Sigmoid colon (tissue), 4 donors: ENCODE results near the gene OPN3.

Experiments used
- CTCF ChIP-seq, 4 experiments: fragments of 450-650 bp in 3 of 4; fragments of 200-600 bp in 1 of 4; IDR thresholded peaks; one replicate each; pipeline ENCODE4 v1.5.1; 2016 to 2019; ENCODE audit warnings: antibody characterized with exemption in 4 of 4, mild to moderate bottlenecking in 3 of 4, moderate library complexity in 2 of 4
- EP300 ChIP-seq, 4 donors: sonication (generic); formaldehyde crosslinking; IDR thresholded peaks; one replicate each; pipeline ENCODE4 v1.6.1; 2017; ENCODE audit warnings: antibody characterized with exemption in 4 of 4
- POLR2A ChIP-seq, 2 donors: fragments of 450-650 bp; IDR thresholded peaks; one replicate each; pipeline ENCODE4 v1.6.1; 2016; ENCODE audit warnings: antibody characterized with exemption in 2 of 2, mild to moderate bottlenecking in 2 of 2, moderate library complexity in 2 of 2
- POLR2AphosphoS5 ChIP-seq, 4 donors: sonication (generic); formaldehyde crosslinking; IDR thresholded peaks; one replicate each; pipeline ENCODE4 v1.6.1; 2017; ENCODE audit warnings: antibody characterized with exemption in 4 of 4

GRCh38 chr1:241660424-241660972, 20.3 kb upstream of the OPN3 start:
- TF ChIP-seq CTCF (IDR thresholded peaks at IDR 0.05) (no peak), EP300 (IDR thresholded peaks at IDR 0.05) (no peak), POLR2AphosphoS5 (IDR thresholded peaks at IDR 0.05) (no peak), POLR2A (IDR thresholded peaks at IDR 0.05) (no peak)
